Sigmoid colon (tissue), 4 donors: ENCODE results near the gene ATF5.

ENCODE experiments used
- CTCF ChIP-seq, 4 experiments: fragments of 450-650 bp in 3 of 4; fragments of 200-600 bp in 1 of 4; IDR thresholded peaks; one replicate each; pipeline ENCODE4 v1.5.1; 2016 to 2019; ENCODE audit warnings: antibody characterized with exemption in 4 of 4, mild to moderate bottlenecking in 3 of 4, moderate library complexity in 2 of 4
- EP300 ChIP-seq, 4 donors: sonication (generic); formaldehyde crosslinking; IDR thresholded peaks; one replicate each; pipeline ENCODE4 v1.6.1; 2017; ENCODE audit warnings: antibody characterized with exemption in 4 of 4
- POLR2A ChIP-seq, 2 donors: fragments of 450-650 bp; IDR thresholded peaks; one replicate each; pipeline ENCODE4 v1.6.1; 2016; ENCODE audit warnings: antibody characterized with exemption in 2 of 2, mild to moderate bottlenecking in 2 of 2, moderate library complexity in 2 of 2
- POLR2AphosphoS5 ChIP-seq, 4 donors: sonication (generic); formaldehyde crosslinking; IDR thresholded peaks; one replicate each; pipeline ENCODE4 v1.6.1; 2017; ENCODE audit warnings: antibody characterized with exemption in 4 of 4

- TF ChIP-seq POLR2AphosphoS5 (IDR thresholded peaks at IDR 0.05) (no peak), POLR2A (IDR thresholded peaks at IDR 0.05) (no peak), CTCF (IDR thresholded peaks at IDR 0.05) (no peak), EP300 (IDR thresholded peaks at IDR 0.05) (no peak)
Measured at GRCh38 chr19:49883094-49883493, 45.9 kb upstream of the ATF5 start.
